CD4-positive, alpha-beta T cell (primary cell): ENCODE results near the gene RIMS1. TPM values are rescaled to one million over a fixed set of nuclear protein-coding genes. Genes with fewer than 3 reads are reported as not detected.

Experiments used
- ATAC-seq: fragments of 200-7000 bp; cut with Tn5 transposase; one replicate; pipeline ENCODE4 v1.10.0; 2022; ENCODE audit warnings: mild to moderate bottlenecking; ENCODE audit not compliant: poor library complexity
- CTCF ChIA-PET: fragments of 350-600 bp; sonication (Branson Sonifier 250); formaldehyde crosslinking; loops from one replicate; lab custom pipeline; 2021; ENCODE audit warnings: antibody characterized with exemption, inconsistent platforms; lab: Charles Lee
- POLR2A ChIA-PET: fragments of 350-600 bp; sonication (Branson Sonifier 250); formaldehyde crosslinking; loops from one replicate; lab custom pipeline; 2021; ENCODE audit warnings: antibody characterized with exemption, inconsistent platforms; lab: Charles Lee
- DNase-seq, 14 experiments: peaks; one replicate each; pipeline ENCODE4 v3.0.0-alpha.2; 2013 to 2020; ENCODE audit warnings: mixed read lengths in 2 of 14
- H3K27ac ChIP-seq, 2 donors: one replicate each; pipeline versions ENCODE4 v1.5.1 to v1.7.0; 2013; ENCODE audit warnings: low read length in 2 of 2, low read depth in 1 of 2, mild to moderate bottlenecking in 1 of 2
- H3K27me3 ChIP-seq, 2 experiments: 1 replicate in 1 of 2; 2 replicates in 1 of 2; pipeline versions ENCODE4 v1.6.1 to v1.7.0; 2013; ENCODE audit warnings: low read length in 2 of 2, control low read depth in 1 of 2, mild to moderate bottlenecking in 1 of 2, moderate library complexity in 1 of 2; ENCODE audit not compliant: insufficient read depth in 2 of 2, control insufficient read depth in 1 of 2
- H3K36me3 ChIP-seq: one replicate; pipeline ENCODE4 v1.6.1; 2013; ENCODE audit warnings: low read length, control low read depth; ENCODE audit not compliant: insufficient read depth
- H3K4me1 ChIP-seq: one replicate; pipeline ENCODE4 v1.6.1; 2013; ENCODE audit warnings: low read length, control low read depth; ENCODE audit not compliant: insufficient read depth
- H3K4me3 ChIP-seq: one replicate; pipeline ENCODE4 v1.5.1; 2013; ENCODE audit warnings: mild to moderate bottlenecking, low read length, moderate library complexity
- H3K9me3 ChIP-seq, 2 experiments: 1 replicate in 1 of 2; 2 replicates in 1 of 2; pipeline versions ENCODE4 v1.6.1 to v1.7.0; 2013; ENCODE audit warnings: low read length in 2 of 2, mild to moderate bottlenecking in 2 of 2, control low read depth in 1 of 2, moderate library complexity in 1 of 2; ENCODE audit not compliant: control insufficient read depth in 1 of 2, insufficient read depth in 1 of 2
- H3K27ac Mint-ChIP-seq: one replicate; pipeline ENCODE4 v1.8.0; 2020; ENCODE audit warnings: mixed read lengths
- H3K27me3 Mint-ChIP-seq: one replicate; pipeline ENCODE4 v1.8.0; 2021; ENCODE audit warnings: mixed read lengths
- H3K36me3 Mint-ChIP-seq: one replicate; pipeline ENCODE4 v1.8.0; 2021; ENCODE audit warnings: low read depth, mixed read lengths
- H3K4me1 Mint-ChIP-seq: one replicate; pipeline ENCODE4 v1.8.0; 2021; ENCODE audit warnings: low read depth, mixed read lengths
- H3K4me3 Mint-ChIP-seq: one replicate; pipeline ENCODE4 v1.8.0; 2020; ENCODE audit warnings: mild to moderate bottlenecking, mixed read lengths
- H3K9me3 Mint-ChIP-seq: one replicate; pipeline ENCODE4 v1.8.0; 2020; ENCODE audit warnings: mixed read lengths
- intact Hi-C, 2 experiments: fragments of 100-400 bp; cut with DNase I in 1 of 2; cut with micrococcal nuclease in 1 of 2; formaldehyde crosslinking; loops; one replicate each; pipeline versions ENCODE4 v1.15.1 to v1.9.0; 2023 to 2025; cut with DNase I, micrococcal nuclease
- total RNA-seq, 174 experiments: library from RNA in 2 of 174; stranded (reverse) in 2 of 174; gene quantifications; one replicate each; pipeline ENCODE4 v1.2.3 and lab custom pipeline; 2021 to 2026
- TF ChIP-seq, protein P1 (sequence below): fragments of 200-600 bp; IDR thresholded peaks from one replicate; pipeline ENCODE4 v1.8.0; 2022; ENCODE audit warnings: antibody characterized with exemption, mild to moderate bottlenecking

RIMS1 gene
- total RNA-seq, 2 experiments from 2014 or later, result not detected

DNA sequence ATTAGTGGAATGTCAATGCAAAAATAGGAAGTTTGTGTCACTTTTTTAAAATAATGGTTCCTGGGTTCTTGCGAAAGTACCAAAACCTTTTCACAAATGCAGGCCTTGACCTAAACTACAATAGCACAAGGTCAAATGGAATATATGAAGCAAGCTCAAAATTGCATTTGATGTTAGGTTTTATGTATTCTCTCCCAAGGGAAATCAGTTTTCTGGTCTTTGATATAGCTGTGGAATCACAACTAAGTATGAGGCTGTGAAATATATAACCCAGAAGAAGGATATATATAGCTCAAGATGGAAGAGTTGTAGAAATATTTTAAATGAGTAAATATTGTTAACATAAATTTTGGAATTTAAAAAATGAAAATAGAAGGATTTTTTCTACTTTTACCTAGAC lies 327.3 kb downstream of the RIMS1 start:
- CTCF ChIA-PET, result no interaction called here
- no peak for ATAC-seq
- H3K9me3 Mint-ChIP-seq, result no peaks in the 10 kb centered on the region

DNA sequence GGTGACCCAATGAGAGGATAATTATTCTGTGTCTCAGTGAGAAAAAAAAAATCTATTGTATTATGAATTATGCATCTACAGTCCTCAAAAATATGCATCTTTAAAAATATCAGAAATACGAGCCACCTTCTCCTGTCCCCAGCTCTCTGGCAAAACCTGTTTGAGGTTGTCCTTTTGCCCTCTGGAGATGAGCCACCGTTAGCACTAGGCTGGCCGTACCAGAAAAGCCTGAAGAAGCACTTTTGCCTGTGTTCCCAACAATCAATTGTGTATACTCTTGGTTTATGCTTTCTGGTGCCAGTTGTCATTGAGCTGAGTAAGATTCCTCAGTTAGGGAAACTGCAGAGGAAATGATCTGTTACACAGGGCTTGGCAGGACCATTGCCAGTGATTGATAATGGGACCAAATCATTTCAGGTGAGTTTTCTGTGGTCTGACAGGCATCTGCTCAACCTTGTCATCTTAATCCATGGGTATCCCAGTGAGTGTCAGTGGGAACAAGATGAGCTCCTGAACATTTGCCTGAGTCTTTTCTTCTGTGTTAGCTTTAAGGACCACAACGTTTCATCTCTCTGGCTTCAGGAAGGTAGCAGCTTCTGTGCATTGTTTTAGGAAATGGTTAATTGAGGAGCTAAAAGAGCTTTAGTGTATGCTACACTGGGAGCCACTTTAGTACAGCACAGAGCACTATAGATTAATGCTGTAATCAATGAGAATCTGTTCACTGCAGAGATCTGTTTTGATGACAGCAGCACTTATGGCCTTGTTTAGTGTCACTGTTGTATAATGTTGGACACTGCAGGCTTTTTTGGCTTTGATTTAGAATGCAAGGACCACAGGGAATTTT lies 330.1 kb downstream of the RIMS1 start:
- CTCF ChIA-PET, result no interaction called here
- Histone ChIP-seq H3K27ac (no peak overlapping the region), H3K4me3 (no peak overlapping the region), H3K27me3 (no peaks in the 10 kb centered on the region), H3K36me3 (no peaks in the 10 kb centered on the region), H3K9me3 (no peaks in the 10 kb centered on the region), H3K4me1 (no peaks in the 10 kb centered on the region)
- no peaks in the 10 kb centered on the region for H3K27me3 Mint-ChIP-seq
- DNase-seq (no peak), ATAC-seq (no peak)
- no peak overlapping the region for H3K4me3 Mint-ChIP-seq
- H3K4me1 Mint-ChIP-seq, result no peaks in the 10 kb centered on the region
- H3K36me3 Mint-ChIP-seq, result no peaks in the 10 kb centered on the region
- H3K9me3 Mint-ChIP-seq, result no peaks in the 10 kb centered on the region
- TF ChIP-seq, protein P1, sequence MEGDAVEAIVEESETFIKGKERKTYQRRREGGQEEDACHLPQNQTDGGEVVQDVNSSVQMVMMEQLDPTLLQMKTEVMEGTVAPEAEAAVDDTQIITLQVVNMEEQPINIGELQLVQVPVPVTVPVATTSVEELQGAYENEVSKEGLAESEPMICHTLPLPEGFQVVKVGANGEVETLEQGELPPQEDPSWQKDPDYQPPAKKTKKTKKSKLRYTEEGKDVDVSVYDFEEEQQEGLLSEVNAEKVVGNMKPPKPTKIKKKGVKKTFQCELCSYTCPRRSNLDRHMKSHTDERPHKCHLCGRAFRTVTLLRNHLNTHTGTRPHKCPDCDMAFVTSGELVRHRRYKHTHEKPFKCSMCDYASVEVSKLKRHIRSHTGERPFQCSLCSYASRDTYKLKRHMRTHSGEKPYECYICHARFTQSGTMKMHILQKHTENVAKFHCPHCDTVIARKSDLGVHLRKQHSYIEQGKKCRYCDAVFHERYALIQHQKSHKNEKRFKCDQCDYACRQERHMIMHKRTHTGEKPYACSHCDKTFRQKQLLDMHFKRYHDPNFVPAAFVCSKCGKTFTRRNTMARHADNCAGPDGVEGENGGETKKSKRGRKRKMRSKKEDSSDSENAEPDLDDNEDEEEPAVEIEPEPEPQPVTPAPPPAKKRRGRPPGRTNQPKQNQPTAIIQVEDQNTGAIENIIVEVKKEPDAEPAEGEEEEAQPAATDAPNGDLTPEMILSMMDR, result no peak
- no peak overlapping the region for H3K27ac Mint-ChIP-seq
- intact Hi-C loops, result no loop called here
- POLR2A ChIA-PET, result no interaction called here

More for the DNA sequence above, 327.3 kb downstream of the RIMS1 start:
- no peak overlapping the region for H3K27ac Mint-ChIP-seq
- H3K36me3 ChIP-seq, result no peaks in the 10 kb centered on the region
- H3K4me1 ChIP-seq, result no peaks in the 10 kb centered on the region
- H3K4me3 ChIP-seq, result no peak overlapping the region
- no peaks in the 10 kb centered on the region for H3K36me3 Mint-ChIP-seq
- no peaks in the 10 kb centered on the region for H3K9me3 ChIP-seq
- H3K4me1 Mint-ChIP-seq, result no peaks in the 10 kb centered on the region
- TF ChIP-seq, protein P1, result no peak
- no peaks in the 10 kb centered on the region for H3K27me3 Mint-ChIP-seq
- POLR2A ChIA-PET, result no interaction called here
- no peak overlapping the region for H3K4me3 Mint-ChIP-seq
- intact Hi-C loops, result no loop called here
- no peak overlapping the region for H3K27ac ChIP-seq
- no peak for DNase-seq
- no peaks in the 10 kb centered on the region for H3K27me3 ChIP-seq

DNA sequence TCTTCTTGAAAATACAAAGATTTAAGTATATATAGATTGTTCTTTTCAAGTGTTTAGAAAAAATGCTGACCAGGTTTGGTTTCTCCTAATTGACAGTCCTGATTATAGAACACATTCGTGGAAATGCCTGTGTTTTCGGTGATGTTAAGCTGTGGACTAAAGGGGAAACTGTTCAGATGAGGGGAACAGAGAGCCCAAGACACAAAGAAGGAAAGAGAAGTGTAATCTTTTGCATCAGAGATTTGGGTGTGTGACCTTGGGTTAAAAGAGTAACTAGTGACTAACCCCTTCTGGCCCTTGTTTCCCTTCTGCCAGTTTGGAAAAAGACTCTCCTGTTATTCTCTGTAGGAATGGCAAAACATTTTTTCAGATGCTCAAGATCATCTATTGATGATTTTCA lies 331.3 kb downstream of the RIMS1 start:
- ATAC-seq, result no peak
- Mint-ChIP-seq H3K4me3 (no peak overlapping the region), H3K27me3 (no peaks in the 10 kb centered on the region), H3K27ac (no peak overlapping the region), H3K4me1 (no peaks in the 10 kb centered on the region), H3K9me3 (no peaks in the 10 kb centered on the region), H3K36me3 (no peaks in the 10 kb centered on the region)
- Histone ChIP-seq H3K27me3 (no peaks in the 10 kb centered on the region), H3K36me3 (no peaks in the 10 kb centered on the region), H3K27ac (no peak overlapping the region), H3K4me1 (no peaks in the 10 kb centered on the region), H3K4me3 (no peak overlapping the region), H3K9me3 (no peaks in the 10 kb centered on the region)
- no peak for DNase-seq
- intact Hi-C loops, result no loop called here
- ChIA-PET POLR2A (no interaction called here), CTCF (no interaction called here)
- TF ChIP-seq, protein P1, result no peak
